A549 (cell line): ENCODE measurements around the gene SIX2. TPM values are rescaled to one million over a fixed set of nuclear protein-coding genes. Genes with fewer than 3 reads are reported as not detected.

Experiments used
- ATAC-seq, 2 experiments: fragments of 200-7000 bp in 1 of 2; fragments of >200 bp in 1 of 2; cut with Nextera tagmentation in 1 of 2; cut with Tn5 transposase in 1 of 2; 3 replicates each; pipeline versions ENCODE4 v1.8.0 to v1.9.1; 2018 to 2020; ENCODE audit warnings: mild to moderate bottlenecking in 1 of 2, moderate library complexity in 1 of 2
- CTCF ChIA-PET: fragments of 300-600 bp; sonication (Branson Sonifier 250); formaldehyde crosslinking; extraction: SDS; loops from one replicate; lab custom pipeline; 2021; ENCODE audit warnings: antibody characterized with exemption, inconsistent platforms; lab: Yijun Ruan, JAX
- POLR2A ChIA-PET: fragments of 350-600 bp; formaldehyde crosslinking; extraction: SDS; loops from one replicate; lab custom pipeline; 2021; ENCODE audit warnings: antibody characterized with exemption, inconsistent platforms; lab: Yijun Ruan, JAX
- DNase-seq, 2 experiments: peaks; one replicate each; pipeline versions ENCODE4 v3.0.0 to v3.0.0-alpha.2; 2011 to 2016; ENCODE audit warnings: low read depth in 1 of 2, low spot score in 1 of 2
- FAIRE-seq: peaks from 2 replicates; lab custom pipeline; 2011; peaks lifted over from hg19 to GRCh38; lab: Jason Lieb, UNC
- H3K27ac ChIP-seq, 2 experiments: fragments of >200 bp; sonication (Bioruptor Twin); formaldehyde crosslinking; 3 replicates each; pipeline ENCODE4 v1.5.1; 2016 to 2017
- H3K4me1 ChIP-seq: fragments of >200 bp; sonication (Bioruptor Twin); formaldehyde crosslinking; 3 replicates; pipeline ENCODE4 v1.6.1; 2016
- H3K4me2 ChIP-seq: fragments of >200 bp; sonication (Bioruptor Twin); formaldehyde crosslinking; 3 replicates; pipeline ENCODE4 v1.6.1; 2016
- H3K4me3 ChIP-seq: fragments of >200 bp; sonication (Bioruptor Twin); formaldehyde crosslinking; 3 replicates; pipeline ENCODE4 v1.5.1; 2016
- H3K9me3 ChIP-seq: fragments of >200 bp; sonication (Bioruptor Twin); formaldehyde crosslinking; 3 replicates; pipeline ENCODE4 v1.6.1; 2016
- ATOH8 ChIP-seq: fragments of 250-450 bp; sonication (Bioruptor Pico); IDR thresholded peaks from 2 replicates; pipeline ENCODE4 v1.5.0; 2020; ENCODE audit warnings: low read depth, mild to moderate bottlenecking, moderate library complexity
- BCL3 ChIP-seq: fragments of >200 bp; sonication (Bioruptor Twin); formaldehyde crosslinking; IDR thresholded peaks from 3 replicates; pipeline ENCODE4 v1.6.1; 2016
- BHLHE40 ChIP-seq: IDR thresholded peaks from 2 replicates; pipeline ENCODE4 v1.6.1; 2012; ENCODE audit warnings: low read depth, low read length, inconsistent platforms
- CBX2 ChIP-seq: fragments of 200-600 bp; sonication (generic); IDR thresholded peaks from 2 replicates; pipeline ENCODE4 v1.6.1; 2016; ENCODE audit warnings: low read depth, mild to moderate bottlenecking, borderline replicate concordance
- CBX8 ChIP-seq: fragments of 200-600 bp; sonication (generic); IDR thresholded peaks from 2 replicates; pipeline ENCODE4 v1.6.1; 2016
- CEBPB ChIP-seq, 2 experiments: fragments of >200 bp in 1 of 2; sonication (Bioruptor Twin) in 1 of 2; formaldehyde crosslinking in 1 of 2; IDR thresholded peaks; 2 replicates each; pipeline ENCODE4 v1.6.1; 2012 to 2016
- CTCF ChIP-seq: fragments of >200 bp; sonication (Bioruptor Twin); formaldehyde crosslinking; IDR thresholded peaks from 3 replicates; pipeline ENCODE4 v1.5.1; 2016
- E2F6 ChIP-seq: IDR thresholded peaks from 2 replicates; pipeline ENCODE4 v1.6.1; 2012; ENCODE audit warnings: low read depth, borderline replicate concordance
- EHF ChIP-seq: fragments of 250-450 bp; sonication (Bioruptor Pico); IDR thresholded peaks from 2 replicates; pipeline ENCODE4 v1.5.0; 2020; ENCODE audit warnings: mild to moderate bottlenecking
- FOSB ChIP-seq: fragments of 250-450 bp; sonication (Bioruptor Pico); IDR thresholded peaks from 2 replicates; pipeline ENCODE4 v1.5.0; 2020; ENCODE audit warnings: mild to moderate bottlenecking, moderate library complexity
- FOSL2 ChIP-seq, 2 experiments: fragments of 450-650 bp in 1 of 2; fragments of >200 bp in 1 of 2; sonication (Bioruptor Twin) in 1 of 2; formaldehyde crosslinking; IDR thresholded peaks; 2 replicates each; pipeline versions ENCODE4 v1.5.0 to v1.6.1; 2016 to 2020; ENCODE audit warnings: mild to moderate bottlenecking in 1 of 2, moderate library complexity in 1 of 2
- HDAC2 ChIP-seq: fragments of 200-600 bp; sonication (generic); IDR thresholded peaks from 2 replicates; pipeline ENCODE4 v1.6.1; 2016
- HES2 ChIP-seq: fragments of >200 bp; sonication (Bioruptor Twin); formaldehyde crosslinking; IDR thresholded peaks from 2 replicates; pipeline ENCODE4 v1.6.1; 2016
- HEYL ChIP-seq: fragments of 250-450 bp; sonication (Bioruptor Pico); IDR thresholded peaks from 2 replicates; pipeline ENCODE4 v1.8.0; 2021; ENCODE audit warnings: mild to moderate bottlenecking, moderate library complexity
- HOXA7 ChIP-seq: fragments of 250-450 bp; sonication (Bioruptor Pico); IDR thresholded peaks from 2 replicates; pipeline ENCODE4 v1.5.0; 2020; ENCODE audit warnings: mild to moderate bottlenecking, moderate library complexity
- HOXB13 ChIP-seq: fragments of 250-450 bp; sonication (Bioruptor Pico); IDR thresholded peaks from 2 replicates; pipeline ENCODE4 v1.5.0; 2020; ENCODE audit warnings: low read depth, mild to moderate bottlenecking, moderate library complexity
- HOXB5 ChIP-seq: fragments of 250-450 bp; sonication (Bioruptor Pico); IDR thresholded peaks from 2 replicates; pipeline ENCODE4 v1.5.0; 2020; ENCODE audit warnings: mild to moderate bottlenecking, moderate library complexity
- KDM5A ChIP-seq: fragments of 200-600 bp; sonication (generic); IDR thresholded peaks from 2 replicates; pipeline ENCODE4 v1.6.1; 2016; ENCODE audit warnings: antibody characterized with exemption, mild to moderate bottlenecking
- MAFK ChIP-seq: fragments of 450-650 bp; IDR thresholded peaks from 2 replicates; pipeline ENCODE4 v1.6.1; 2014; ENCODE audit not compliant: partially characterized antibody
- MAX ChIP-seq: IDR thresholded peaks from 2 replicates; pipeline ENCODE4 v1.6.1; 2012
- MAZ ChIP-seq: fragments of 150-350 bp; IDR thresholded peaks from 2 replicates; pipeline ENCODE4 v1.6.1; 2014; ENCODE audit warnings: antibody characterized with exemption, low read depth, low read length, borderline replicate concordance
- PBX3 ChIP-seq: IDR thresholded peaks from 2 replicates; pipeline ENCODE4 v1.6.1; 2012
- POLR2A ChIP-seq: IDR thresholded peaks from 2 replicates; pipeline ENCODE4 v1.6.1; 2012; ENCODE audit warnings: mild to moderate bottlenecking, low read length
- RAD21 ChIP-seq, 2 experiments: fragments of >200 bp in 1 of 2; sonication (Bioruptor Twin) in 1 of 2; formaldehyde crosslinking in 1 of 2; IDR thresholded peaks in 1 of 2; conservative IDR thresholded peaks in 1 of 2; 2 replicates in 1 of 2; 3 replicates in 1 of 2; pipeline ENCODE4 v1.6.1; 2012 to 2018; ENCODE audit warnings: inconsistent platforms in 1 of 2
- RARB ChIP-seq: fragments of 250-450 bp; sonication (Bioruptor Pico); IDR thresholded peaks from 2 replicates; pipeline ENCODE4 v1.8.0; 2021; ENCODE audit warnings: mild to moderate bottlenecking, moderate library complexity
- SREBF2 ChIP-seq: fragments of 450-650 bp; IDR thresholded peaks from 2 replicates; pipeline ENCODE4 v1.6.1; 2014; ENCODE audit warnings: mild to moderate bottlenecking, moderate library complexity
- TFCP2L1 ChIP-seq: fragments of 250-450 bp; sonication (Bioruptor Pico); IDR thresholded peaks from 2 replicates; pipeline ENCODE4 v1.5.0; 2021; ENCODE audit warnings: mild to moderate bottlenecking
- TP53 ChIP-seq: fragments of 250-450 bp; sonication (Bioruptor Pico); IDR thresholded peaks from 2 replicates; pipeline ENCODE4 v1.5.0; 2021; ENCODE audit warnings: mild to moderate bottlenecking, moderate library complexity
- USF2 ChIP-seq: fragments of 450-650 bp; IDR thresholded peaks from 2 replicates; pipeline ENCODE4 v1.6.1; 2014; ENCODE audit warnings: antibody characterized with exemption
- ZC3H11A ChIP-seq: fragments of 450-650 bp; IDR thresholded peaks from 2 replicates; pipeline ENCODE4 v1.6.1; 2014; ENCODE audit warnings: antibody characterized with exemption, mild to moderate bottlenecking
- ZFP36 ChIP-seq: fragments of 450-650 bp; IDR thresholded peaks from 2 replicates; pipeline ENCODE4 v1.6.1; 2014; ENCODE audit warnings: borderline replicate concordance; ENCODE audit not compliant: partially characterized antibody
- ZSCAN20 ChIP-seq: fragments of 250-450 bp; sonication (Bioruptor Pico); IDR thresholded peaks from 2 replicates; pipeline ENCODE4 v1.8.0; 2022; ENCODE audit warnings: mild to moderate bottlenecking, moderate library complexity
- WGBS: methylation state at CpG from one replicate; pipeline ENCODE4 v1.1.6; 2017; ENCODE audit errors: missing lambda C conversion rate; 5-methylcytosine and 5-hydroxymethylcytosine counted together
- polyA minus RNA-seq: library from RNA; depleted of rRNA, polyadenylated mRNA; stranded (reverse); fragments of >200 nt; gene quantifications from 2 replicates; pipeline ENCODE4 v1.2.3, GENCODE V29; 2011; rRNA and poly(A)+ RNA removed
- polyA plus RNA-seq, 4 experiments: library from polyadenylated mRNA; depleted of rRNA in 3 of 4; stranded (reverse); fragments of >200 nt; fragmentation: RNase III in 1 of 4; extraction: RNeasy Plus Mini Kit Qiagen cat#74134 plus additional on column Dnase treatment in 1 of 4; gene quantifications; 2 replicates in 3 of 4; 3 replicates in 1 of 4; pipeline ENCODE4 v1.2.3, GENCODE V29; 2011 to 2017

Gene SIX2
- polyA plus RNA-seq (2011; rRNA removed) (0.10 and 0.13 TPM in 2 replicates), polyA plus RNA-seq (2017; fragmentation: RNase III; extraction: RNeasy Plus Mini Kit Qiagen cat#74134 plus additional on column Dnase treatment) (0.14 to 0.16 TPM (median 0.15 TPM) in 3 replicates), polyA minus RNA-seq (not detected in 2 replicates)
- polyA plus RNA-seq (2012; cell fraction: cytosol; rRNA removed): 0.40 and 0.49 TPM in 2 replicates
- 0.13 and 0.24 TPM in 2 replicates for polyA plus RNA-seq (2012; cell fraction: nucleus; rRNA removed)

- ATAC-seq (peak; percentile 55 to 80), DNase-seq (peak; percentile 78 to 81), FAIRE-seq (no peak)
- H3K4me2 ChIP-seq: peak within 1 kb of the TSS; percentile 100
- POLR2A ChIA-PET: no interaction called here
- CTCF ChIA-PET: interaction anchor here (1.4 to 11.6 kb wide), 3 partner anchors 13 to 485 kb away, joined by 3 to 170 read pairs (median 16); no protein-coding TSS in a partner anchor
- peak within 1 kb of the TSS; percentile 59 to 76 for H3K27ac ChIP-seq
- WGBS: 34% methylated on average over 50 of the region's 61 CpGs
- peaks cover 9% of the 10 kb centered on the region; the same call in 2 of the 3 replicates for H3K4me1 ChIP-seq
- no peak for TF ChIP-seq BCL3
- no peak for TF ChIP-seq CBX8
- TF ChIP-seq TP53 (CRISPR knock-in tag): no peak
- TF ChIP-seq HES2: no peak
- TF ChIP-seq POLR2A: no peak
- no peak for TF ChIP-seq ZSCAN20
- no peak for TF ChIP-seq HOXB13 (CRISPR knock-in tag)
- no peak for TF ChIP-seq RARB (CRISPR knock-in tag)
- TF ChIP-seq HOXB5: no peak
- no peak for TF ChIP-seq HEYL
- no peak for TF ChIP-seq FOSB (CRISPR knock-in tag)
- TF ChIP-seq KDM5A: no peak
- no peak for TF ChIP-seq USF2
- TF ChIP-seq CBX2: no peak
- no peak for TF ChIP-seq HOXA7 (CRISPR knock-in tag)
- TF ChIP-seq PBX3: peak; percentile 82
- TF ChIP-seq E2F6: peak; percentile 62; the same call in 1 of the 2 replicates
- no peak for TF ChIP-seq MAFK
- peak; percentile 64 for TF ChIP-seq MAX
- TF ChIP-seq RAD21 (conservative IDR thresholded peaks at IDR 0.05 in 1 of 2, IDR thresholded peaks at IDR 0.05 in 1 of 2): no peak
- no peak for TF ChIP-seq FOSL2 (IDR thresholded peaks at IDR 0.05)
- TF ChIP-seq FOSL2 (CRISPR knock-in tag; IDR thresholded peaks at IDR 0.05): no peak
- no peak for TF ChIP-seq HDAC2
- H3K9me3 ChIP-seq: no peaks in the 10 kb centered on the region
- peak within 1 kb of the TSS; percentile 65 for H3K4me3 ChIP-seq
Observed at GRCh38 chr2:45009303-45009927, at the start of gene SIX2. Gene SIX2 (minus strand): TSS chr2:45009452. CDS start chr2:45009110, 342 bp downstream.

- DNase-seq: no peak
- ChIA-PET CTCF (interaction anchor here (1.1 to 1.5 kb wide), 4 partner anchors 27 to 440 kb away, joined by 3 to 5 read pairs (median 3); no protein-coding TSS in a partner anchor), POLR2A (no interaction called here)
- Histone ChIP-seq H3K9me3 (no peaks in the 10 kb centered on the region), H3K4me3 (no peak overlapping the region), H3K27ac (no peak overlapping the region), H3K4me2 (no peak overlapping the region), H3K4me1 (no peaks in the 10 kb centered on the region)
- ATAC-seq: peak in 1 of 2 experiments; percentile 42; a peak in 3 of 6 replicates
- no peak for FAIRE-seq
- 77% methylated on average over 7 of the region's 7 CpGs for WGBS
- TF ChIP-seq ZFP36 (no peak), MAZ (no peak), TFCP2L1 (CRISPR knock-in tag) (no peak), EHF (CRISPR knock-in tag) (no peak), SREBF2 (no peak), BHLHE40 (no peak), HOXA7 (CRISPR knock-in tag) (no peak), CBX8 (no peak), ATOH8 (CRISPR knock-in tag) (no peak), ZC3H11A (no peak), CTCF (no peak), CEBPB (IDR thresholded peaks at IDR 0.05) (no peak)
Observed at GRCh38 chr2:45055162-45055605, 45.9 kb upstream of the SIX2 start.
